CD4-positive, CD25-positive, alpha-beta regulatory T cell (primary cell): ENCODE measurements around the gene GPBP1L1. TPM values are rescaled to one million over a fixed set of nuclear protein-coding genes. Genes with fewer than 3 reads are reported as not detected.

ENCODE experiments used
- ATAC-seq, 2 donors: fragments of 150-1000 bp; cut with Tn5 transposase; one replicate each; pipeline ENCODE4 v1.10.0; 2021; ENCODE audit warnings: low read depth in 2 of 2, moderate number of reproducible peaks in 2 of 2, moderate library complexity in 1 of 2
- DNase-seq, 3 donors: peaks; one replicate each; pipeline versions ENCODE4 v3.0.0 to v3.0.0-alpha.2; 2012 to 2022; ENCODE audit warnings: mixed read lengths in 1 of 3
- H3K27ac ChIP-seq: one replicate; pipeline ENCODE4 v1.7.0; 2013; ENCODE audit warnings: mild to moderate bottlenecking, low read length; ENCODE audit not compliant: insufficient read depth, poor library complexity, severe bottlenecking
- H3K27me3 ChIP-seq: one replicate; pipeline ENCODE4 v1.7.0; 2013; ENCODE audit warnings: low read length; ENCODE audit not compliant: control insufficient read depth, insufficient read depth
- H3K36me3 ChIP-seq: one replicate; pipeline ENCODE4 v1.7.0; 2013; ENCODE audit warnings: mild to moderate bottlenecking, low read length, moderate library complexity; ENCODE audit not compliant: control insufficient read depth, insufficient read depth
- H3K4me1 ChIP-seq: 2 replicates; pipeline ENCODE4 v1.7.0; 2013; ENCODE audit warnings: mild to moderate bottlenecking, low read length; ENCODE audit not compliant: insufficient read depth, control insufficient read depth, poor library complexity, severe bottlenecking
- H3K4me3 ChIP-seq: one replicate; pipeline ENCODE4 v1.7.0; 2013; ENCODE audit warnings: low read depth, mild to moderate bottlenecking, low read length, moderate library complexity
- H3K9me3 ChIP-seq, 2 experiments: 1 replicate in 1 of 2; 2 replicates in 1 of 2; pipeline ENCODE4 v1.7.0; 2013; ENCODE audit warnings: low read length in 2 of 2, mild to moderate bottlenecking in 1 of 2, moderate library complexity in 1 of 2; ENCODE audit not compliant: control insufficient read depth in 2 of 2
- H3K27ac Mint-ChIP-seq, 3 donors: one replicate each; pipeline ENCODE4 v1.8.0; 2020 to 2022; ENCODE audit warnings: mild to moderate bottlenecking in 3 of 3, mixed read lengths in 3 of 3, moderate library complexity in 2 of 3
- H3K27me3 Mint-ChIP-seq: one replicate; pipeline ENCODE4 v1.8.0; 2022; ENCODE audit warnings: mild to moderate bottlenecking, mixed read lengths
- H3K36me3 Mint-ChIP-seq: one replicate; pipeline ENCODE4 v1.8.0; 2020; ENCODE audit warnings: mixed read lengths
- H3K4me1 Mint-ChIP-seq, 4 donors: one replicate each; pipeline ENCODE4 v1.8.0; 2020 to 2022; ENCODE audit warnings: mixed read lengths in 4 of 4, mild to moderate bottlenecking in 1 of 4
- H3K4me3 Mint-ChIP-seq, 4 donors: one replicate each; pipeline ENCODE4 v1.8.0; 2020 to 2022; ENCODE audit warnings: mild to moderate bottlenecking in 4 of 4, mixed read lengths in 4 of 4, moderate library complexity in 3 of 4
- H3K9me3 Mint-ChIP-seq, 7 donors: one replicate each; pipeline ENCODE4 v1.8.0; 2020 to 2022; ENCODE audit warnings: mixed read lengths in 7 of 7, mild to moderate bottlenecking in 3 of 7, moderate library complexity in 2 of 7
- polyA plus RNA-seq, 4 donors: library from polyadenylated mRNA; unstranded; fragments of 300-500 nt; fragmentation: Illumina TruSeq; gene quantifications; one replicate each; pipeline ENCODE4 v1.2.3, GENCODE V29; 2021
- total RNA-seq: library from RNA; stranded (reverse); gene quantifications from one replicate; pipeline ENCODE4 v1.2.3, GENCODE V29; 2022

GPBP1L1 gene
- total and polyA plus RNA-seq, 5 donors from 2014 or later = 96.2 to 177 (median 100) TPM

DNA sequence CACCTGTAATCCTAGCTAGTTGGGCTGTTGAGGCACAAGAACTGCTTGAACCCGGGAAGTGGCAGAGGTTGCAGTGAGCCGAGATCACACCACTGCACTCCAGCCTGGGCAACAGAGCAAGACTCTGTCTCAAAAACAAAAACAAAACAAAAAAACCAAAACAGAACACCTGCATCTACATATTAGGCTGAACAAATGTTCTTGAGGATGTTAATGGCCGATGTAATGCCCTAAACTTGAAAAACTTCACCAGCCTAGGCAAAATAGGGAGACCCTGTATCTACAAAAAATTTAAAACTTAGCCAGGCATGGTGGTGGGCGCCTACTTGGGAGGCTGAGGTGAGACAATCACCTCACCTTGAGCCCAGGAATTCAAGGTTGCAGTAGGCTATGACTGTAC lies 17.8 kb downstream of the GPBP1L1 start:
- no peaks in the 10 kb centered on the region for H3K27me3 Mint-ChIP-seq
- Histone ChIP-seq H3K36me3 (peaks cover 13% of the 10 kb centered on the region), H3K4me3 (no peak overlapping the region), H3K4me1 (peaks cover 20% of the 10 kb centered on the region), H3K9me3 (no peaks in the 10 kb centered on the region), H3K27me3 (no peaks in the 10 kb centered on the region), H3K27ac (no peak overlapping the region)
- DNase-seq (no peak), ATAC-seq (no peak)
- peaks cover 33 to 70% (median 50%) of the 10 kb centered on the region in 4 donors for H3K4me1 Mint-ChIP-seq
- H3K9me3 Mint-ChIP-seq = no peaks in the 10 kb centered on the region
- H3K36me3 Mint-ChIP-seq = peaks cover 4% of the 10 kb centered on the region
- H3K27ac Mint-ChIP-seq = peak overlapping the region in 1 of 3 donors; percentile 10
- no peak overlapping the region for H3K4me3 Mint-ChIP-seq

DNA sequence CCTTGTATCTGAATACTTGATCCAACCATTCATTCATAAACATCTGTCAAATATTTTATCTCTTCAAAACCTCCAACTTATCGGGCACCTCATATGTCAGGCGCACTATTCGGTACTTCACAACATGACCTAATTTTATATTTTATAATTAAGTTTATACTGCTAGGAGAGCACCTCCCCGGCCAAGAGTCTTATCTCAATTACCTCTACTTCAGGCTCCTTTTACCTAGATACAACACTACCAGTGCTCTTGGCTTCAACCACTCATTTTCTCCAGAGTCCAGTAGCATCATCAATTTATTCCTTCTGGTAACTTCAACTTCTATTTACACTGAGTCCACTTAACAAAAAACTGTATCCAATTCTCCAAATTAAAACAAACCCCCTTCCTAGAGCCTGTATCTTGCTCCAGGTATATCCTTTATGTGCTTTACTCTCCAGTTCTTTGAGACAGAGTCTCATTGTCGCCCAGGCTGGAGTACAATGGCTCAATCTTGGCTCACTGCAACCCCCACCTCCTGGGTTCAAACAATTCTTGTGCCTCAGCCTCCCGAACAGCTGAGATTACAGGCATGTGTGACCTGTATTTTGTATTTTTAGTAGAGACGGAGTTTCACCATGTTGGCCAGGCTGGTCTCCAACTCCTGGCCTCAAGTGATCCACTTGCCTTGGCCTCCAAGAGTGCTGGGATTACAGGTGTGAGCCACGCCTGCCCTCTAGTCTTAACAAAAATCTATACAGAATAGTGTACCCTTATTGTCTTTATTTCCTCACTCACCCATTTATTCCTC lies 18.8 kb downstream of the GPBP1L1 start:
- H3K36me3 ChIP-seq = peaks cover 13% of the 10 kb centered on the region
- no peaks in the 10 kb centered on the region for H3K27me3 Mint-ChIP-seq
- ATAC-seq (no peak), DNase-seq (no peak)
- no peak overlapping the region for H3K4me3 ChIP-seq
- no peaks in the 10 kb centered on the region for H3K9me3 ChIP-seq
- H3K4me1 ChIP-seq = peaks cover 15% of the 10 kb centered on the region
- H3K9me3 Mint-ChIP-seq = no peaks in the 10 kb centered on the region
- H3K27ac ChIP-seq = no peak overlapping the region
- H3K27ac Mint-ChIP-seq = peak overlapping the region in 2 of 3 donors; percentile 37 to 67
- H3K27me3 ChIP-seq = no peaks in the 10 kb centered on the region
- peaks cover 34 to 68% (median 48%) of the 10 kb centered on the region in 4 donors for H3K4me1 Mint-ChIP-seq
- H3K4me3 Mint-ChIP-seq = no peak overlapping the region
- H3K36me3 Mint-ChIP-seq = peaks cover 4% of the 10 kb centered on the region

GRCh38 chr1:45666836-45667235 lies 19.5 kb downstream of the GPBP1L1 start:
- Mint-ChIP-seq H3K27ac (peak overlapping the region in 1 of 3 donors; percentile 37), H3K4me1 (peaks cover 31 to 71% (median 51%) of the 10 kb centered on the region in 4 donors), H3K4me3 (no peak overlapping the region), H3K27me3 (no peaks in the 10 kb centered on the region), H3K9me3 (no peaks in the 10 kb centered on the region), H3K36me3 (peaks cover 4% of the 10 kb centered on the region)
- H3K27me3 ChIP-seq = no peaks in the 10 kb centered on the region
- ATAC-seq (no peak), DNase-seq (no peak)
- no peak overlapping the region for H3K27ac ChIP-seq
- no peaks in the 10 kb centered on the region for H3K9me3 ChIP-seq
- H3K4me1 ChIP-seq = peaks cover 9% of the 10 kb centered on the region
- no peak overlapping the region for H3K4me3 ChIP-seq
- peaks cover 13% of the 10 kb centered on the region for H3K36me3 ChIP-seq

DNA sequence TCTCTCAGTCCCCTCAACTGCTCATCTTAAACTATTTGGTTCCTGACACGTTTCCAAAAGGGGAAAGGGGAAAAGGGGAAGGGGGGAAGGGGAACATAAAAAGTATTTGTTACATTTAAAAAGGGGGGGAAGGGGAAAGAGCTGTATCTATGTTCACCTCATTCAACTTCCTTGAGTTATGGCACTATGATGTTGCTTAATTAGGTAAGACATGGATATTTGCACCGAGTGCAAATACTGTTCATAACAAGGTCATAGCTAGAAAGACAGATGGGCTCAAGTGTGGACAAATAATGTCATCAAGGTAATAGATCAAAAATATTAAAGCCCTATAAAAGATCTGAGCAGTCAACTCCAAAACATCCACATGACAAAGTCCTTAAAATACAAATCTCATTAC lies 26.0 kb downstream of the GPBP1L1 start:
- H3K4me1 Mint-ChIP-seq = peaks cover 17 to 41% (median 25%) of the 10 kb centered on the region in 4 donors
- H3K36me3 ChIP-seq = peaks cover 60% of the 10 kb centered on the region
- no peaks in the 10 kb centered on the region for H3K27me3 Mint-ChIP-seq
- no peaks in the 10 kb centered on the region for H3K27me3 ChIP-seq
- H3K9me3 ChIP-seq = no peaks in the 10 kb centered on the region
- H3K9me3 Mint-ChIP-seq = no peaks in the 10 kb centered on the region
- ATAC-seq = no peak
- H3K4me1 ChIP-seq = no peaks in the 10 kb centered on the region
- peaks cover 34% of the 10 kb centered on the region for H3K36me3 Mint-ChIP-seq
- DNase-seq = no peak
- H3K4me3 Mint-ChIP-seq = no peak overlapping the region
- no peak overlapping the region for H3K4me3 ChIP-seq
- H3K27ac Mint-ChIP-seq = no peak overlapping the region
- no peak overlapping the region for H3K27ac ChIP-seq

DNA sequence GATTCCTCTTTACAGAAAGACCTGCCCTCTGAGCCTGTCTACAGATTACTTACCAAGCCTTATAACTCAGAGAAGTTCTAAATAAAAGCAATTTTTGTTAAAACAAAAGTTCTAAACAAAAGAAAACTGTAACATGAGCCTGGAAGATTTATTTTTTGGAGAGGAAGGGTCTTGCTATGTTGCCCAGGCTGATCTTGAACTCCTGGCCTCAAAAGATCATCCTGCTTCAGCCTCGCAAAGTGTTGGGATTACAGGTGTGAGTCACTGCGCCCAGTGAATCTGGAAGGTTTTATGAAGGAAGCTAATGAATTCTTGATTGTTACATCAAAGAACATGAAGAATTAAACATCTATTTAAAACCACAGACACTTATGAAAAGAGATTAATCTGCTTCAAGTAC lies 27.1 kb downstream of the GPBP1L1 start:
- no peak overlapping the region for H3K27ac ChIP-seq
- peaks cover 68% of the 10 kb centered on the region for H3K36me3 ChIP-seq
- Mint-ChIP-seq H3K36me3 (peaks cover 43% of the 10 kb centered on the region), H3K4me3 (no peak overlapping the region), H3K27ac (no peak overlapping the region), H3K4me1 (peaks cover 21 to 42% (median 25%) of the 10 kb centered on the region in 4 donors), H3K27me3 (no peaks in the 10 kb centered on the region), H3K9me3 (no peaks in the 10 kb centered on the region)
- no peaks in the 10 kb centered on the region for H3K9me3 ChIP-seq
- ATAC-seq = no peak
- no peak overlapping the region for H3K4me3 ChIP-seq
- H3K4me1 ChIP-seq = no peaks in the 10 kb centered on the region
- H3K27me3 ChIP-seq = no peaks in the 10 kb centered on the region
- no peak for DNase-seq

- peaks cover 17 to 37% (median 20%) of the 10 kb centered on the region in 4 donors for H3K4me1 Mint-ChIP-seq
- H3K36me3 ChIP-seq = peaks cover 78% of the 10 kb centered on the region
- H3K27me3 Mint-ChIP-seq = no peaks in the 10 kb centered on the region
- H3K4me3 ChIP-seq = no peak overlapping the region
- peaks cover 43% of the 10 kb centered on the region for H3K36me3 Mint-ChIP-seq
- no peak overlapping the region for H3K4me3 Mint-ChIP-seq
- no peak for DNase-seq
- H3K27ac ChIP-seq = no peak overlapping the region
- H3K27me3 ChIP-seq = no peaks in the 10 kb centered on the region
- peak overlapping the region; percentile 52 to 64 (median 56) for H3K27ac Mint-ChIP-seq
- ATAC-seq = no peak
- no peaks in the 10 kb centered on the region for H3K4me1 ChIP-seq
- H3K9me3 Mint-ChIP-seq = no peaks in the 10 kb centered on the region
- no peaks in the 10 kb centered on the region for H3K9me3 ChIP-seq
Measured at GRCh38 chr1:45658171-45658570, 28.2 kb downstream of the GPBP1L1 start.

DNA sequence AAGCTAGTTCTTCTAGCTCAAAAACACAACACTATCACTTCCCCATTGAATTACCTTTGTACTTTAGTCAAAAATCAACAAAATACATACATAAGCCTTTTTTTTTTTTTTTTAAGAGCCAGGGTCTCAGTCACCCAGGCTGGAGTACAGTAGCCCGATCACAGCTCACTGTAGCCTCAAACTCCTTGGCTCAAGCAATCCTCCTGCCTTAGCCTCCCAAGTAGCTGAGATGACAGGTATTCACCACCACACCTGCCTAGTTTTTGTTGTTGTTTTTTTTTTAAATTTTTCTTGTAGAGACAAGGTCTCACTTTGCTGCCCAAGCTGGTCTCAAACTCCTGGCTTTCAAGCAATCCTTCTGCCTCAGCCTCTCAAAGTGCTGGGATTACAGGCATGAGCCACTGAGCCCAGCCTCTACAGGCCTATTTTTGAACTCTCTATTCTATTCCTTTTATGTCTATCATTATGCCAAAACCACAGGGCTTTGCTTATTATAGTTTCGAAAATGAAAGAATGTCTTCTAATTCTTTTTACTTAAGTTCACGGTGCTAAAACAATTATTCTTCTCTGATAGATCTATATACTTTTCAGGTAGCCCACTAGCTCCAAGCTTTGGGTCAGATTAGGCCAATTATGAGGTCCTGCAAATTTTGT lies 29.6 kb downstream of the GPBP1L1 start:
- peak overlapping the region; percentile 7 for H3K27ac ChIP-seq
- DNase-seq = no peak
- H3K4me1 ChIP-seq = no peaks in the 10 kb centered on the region
- no peaks in the 10 kb centered on the region for H3K27me3 ChIP-seq
- Mint-ChIP-seq H3K4me3 (no peak overlapping the region), H3K4me1 (peaks cover 9 to 26% (median 18%) of the 10 kb centered on the region in 4 donors), H3K27me3 (no peaks in the 10 kb centered on the region), H3K27ac (peak overlapping the region; percentile 28 to 84 (median 83)), H3K36me3 (peaks cover 48% of the 10 kb centered on the region), H3K9me3 (no peaks in the 10 kb centered on the region)
- peaks cover 91% of the 10 kb centered on the region for H3K36me3 ChIP-seq
- ATAC-seq = no peak
- H3K4me3 ChIP-seq = no peak overlapping the region
- no peaks in the 10 kb centered on the region for H3K9me3 ChIP-seq
